Cortex of kidney (tissue), 1 donor: Measurements from ENCODE around the gene TMEM89.

Experiments
- DNase-seq: peaks from one replicate; lab custom pipeline; 2025; lab: John Stamatoyannopoulos, UW

TMEM89 gene

DNA sequence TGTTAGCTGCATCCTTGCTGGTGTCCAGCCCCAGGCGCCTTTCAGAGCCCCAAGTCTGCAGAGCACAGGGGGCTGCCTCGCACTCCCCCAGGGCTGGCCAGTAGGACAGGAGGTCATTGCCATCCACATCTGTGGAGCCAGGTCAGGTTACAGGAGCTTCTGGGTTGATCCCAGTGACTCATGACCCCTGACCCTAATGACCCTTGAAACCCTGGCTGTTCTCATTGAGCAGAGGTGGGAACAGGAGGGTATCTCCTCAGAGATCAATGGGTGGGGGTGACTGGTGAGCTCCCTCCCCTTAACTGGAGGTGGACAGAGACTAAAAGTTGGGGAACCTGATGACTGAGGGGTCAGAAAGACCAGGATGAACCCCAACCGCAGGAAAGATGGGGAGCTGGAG is 19.8 kb upstream of the TMEM89 start:
- DNase-seq, result no peak

DNA sequence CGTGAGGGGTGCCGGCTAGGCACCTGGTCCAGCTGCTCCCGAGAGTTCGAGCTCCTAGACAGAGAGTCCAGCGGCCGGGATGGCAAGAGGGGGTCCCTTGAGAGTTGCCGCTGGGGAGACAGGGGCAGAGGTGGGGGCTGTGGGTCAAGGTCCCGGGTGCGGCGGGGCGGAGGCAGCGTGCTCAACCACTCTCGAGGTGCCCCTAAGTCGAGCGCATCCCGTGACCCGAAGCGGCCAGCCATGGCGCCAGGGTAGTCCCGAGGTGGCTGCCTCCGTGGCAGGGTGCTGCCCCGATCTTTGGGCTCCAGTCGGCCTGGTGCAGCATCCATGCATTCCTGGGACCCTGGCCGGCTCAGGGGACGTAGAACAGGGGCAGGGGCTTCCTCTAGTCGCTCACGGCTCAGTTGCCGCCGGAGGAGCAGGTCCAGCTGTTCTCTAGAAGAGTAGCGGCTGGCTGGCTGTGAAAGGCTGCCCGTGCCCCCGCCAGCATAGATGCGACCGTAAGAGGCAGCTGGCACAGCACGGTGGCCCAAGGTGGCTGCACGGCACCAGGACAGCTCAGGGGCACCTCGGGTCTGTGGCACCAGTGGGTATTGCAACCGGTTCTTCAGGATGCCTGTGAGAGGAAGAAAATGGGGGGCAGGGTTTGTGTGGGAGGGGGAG is 18.5 kb upstream of the TMEM89 start:
- no peak for DNase-seq

DNA sequence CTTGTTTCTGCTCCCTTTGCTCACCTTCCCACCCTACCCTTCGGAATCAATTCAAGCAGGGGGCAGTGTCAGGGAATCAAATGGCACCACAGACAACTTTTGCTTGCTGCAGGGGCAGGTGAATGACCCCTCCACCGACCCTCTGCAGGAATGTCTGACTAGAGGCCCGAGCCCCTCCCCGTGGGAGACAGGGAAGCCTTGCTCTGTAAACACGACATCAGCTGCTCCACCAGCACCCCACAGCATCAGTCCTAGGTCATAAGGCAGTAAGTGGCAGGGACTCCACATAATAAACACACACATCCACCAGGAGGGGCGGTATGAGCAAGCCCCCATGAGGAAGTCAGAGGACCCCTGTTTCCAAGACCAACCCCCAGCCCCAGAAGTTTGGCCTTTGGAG is 15.7 kb upstream of the TMEM89 start:
- DNase-seq, result no peak

DNA sequence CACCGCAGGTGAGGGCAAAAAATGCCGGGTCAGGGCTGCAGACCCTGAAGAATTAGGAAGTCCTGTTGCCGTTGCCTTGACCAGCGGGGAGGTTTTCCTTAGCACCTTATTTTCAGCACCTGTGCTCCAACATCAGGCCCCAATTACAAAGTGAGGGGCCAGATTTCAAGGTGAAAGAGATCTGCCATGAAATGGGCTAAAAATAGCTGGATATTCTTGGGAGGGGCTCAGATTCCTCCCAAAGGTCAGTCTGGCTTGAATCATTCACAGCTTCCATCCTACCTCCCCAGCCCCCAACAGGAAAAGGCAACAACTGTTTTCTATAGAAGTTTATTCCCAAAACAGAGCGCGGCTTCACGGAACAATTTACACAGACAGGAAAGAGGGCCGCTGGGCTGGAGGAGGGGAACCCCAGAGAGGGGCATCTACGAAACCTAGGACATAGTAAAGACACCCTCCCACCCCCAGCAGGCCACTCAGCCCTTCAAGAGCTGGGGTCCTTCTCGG is 14.6 kb upstream of the TMEM89 start:
- DNase-seq, result no peak

DNA sequence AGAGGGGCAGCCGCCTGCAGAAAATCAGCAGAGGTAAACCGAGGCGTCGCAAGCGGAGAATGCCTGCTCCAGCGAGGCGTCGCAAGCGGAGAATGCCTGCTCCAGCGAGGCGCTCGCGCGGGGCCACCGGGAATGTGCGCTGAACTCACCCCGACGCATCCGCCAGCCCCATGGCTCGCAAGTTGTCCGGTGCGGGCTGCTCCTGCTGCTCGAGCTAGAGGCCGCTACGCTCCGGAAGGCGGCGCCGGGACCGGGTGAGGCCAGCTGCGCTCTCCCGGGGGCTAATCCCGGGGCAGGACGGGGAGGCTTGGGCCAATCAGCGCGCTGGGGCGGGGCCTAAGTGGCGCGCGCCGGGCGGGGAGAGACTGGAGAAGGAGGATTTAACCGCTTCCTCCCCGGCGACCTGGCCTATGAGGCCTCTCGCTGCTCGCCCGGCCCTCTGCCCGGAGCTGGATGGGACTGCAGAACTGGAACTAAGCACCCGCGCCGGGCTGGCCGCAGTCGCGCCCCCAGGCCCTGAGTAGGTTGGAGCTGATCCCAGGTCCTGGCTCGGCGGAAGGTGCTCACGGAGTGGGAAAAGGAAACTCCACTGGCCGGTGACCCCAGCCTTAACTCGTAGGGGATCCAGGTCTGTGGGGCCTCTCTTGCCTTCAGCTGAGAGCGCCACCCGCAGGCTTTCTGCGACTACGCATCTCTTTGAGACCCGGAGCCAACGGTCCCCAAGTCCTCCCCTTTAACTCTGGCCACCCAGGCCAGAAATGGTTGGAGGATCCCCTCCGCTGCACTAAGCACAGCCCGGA is 13.9 kb upstream of the TMEM89 start, which contains the start of gene SLC26A6:
SLC26A6 (minus strand) TSS at position 240 of the 800 bp plus-strand sequence; CDS start at position 172, 68 bp downstream.
- peak; percentile 66 for DNase-seq

DNA sequence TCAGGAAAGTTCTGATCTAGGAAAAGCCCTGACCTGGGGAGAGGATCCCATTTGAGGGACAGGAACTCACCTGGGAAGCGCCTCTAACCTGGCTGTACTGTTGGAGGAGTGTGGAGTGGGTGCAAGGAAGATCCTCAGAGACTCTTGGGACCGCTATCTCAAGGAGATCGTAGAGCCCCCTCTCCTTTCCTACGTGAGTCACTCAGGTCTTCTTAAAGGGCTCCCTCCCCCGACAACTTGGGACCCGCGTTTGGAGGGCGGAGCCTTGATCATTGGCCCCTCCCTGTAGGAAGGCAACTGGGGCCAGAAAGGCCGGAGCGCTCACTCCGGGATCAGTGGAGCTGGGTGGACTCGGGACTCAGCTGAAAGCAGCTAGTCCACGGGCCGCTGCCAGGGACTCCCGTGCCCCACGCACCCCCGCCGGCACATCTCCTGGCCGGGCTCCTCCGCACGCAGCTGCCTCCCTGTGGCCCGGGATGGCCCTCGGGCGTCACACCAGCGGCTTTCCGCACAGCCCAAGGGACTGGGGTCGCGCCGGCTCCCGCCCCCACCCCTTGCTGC is 13.2 kb upstream of the TMEM89 start:
- DNase-seq, result no peak

DNA sequence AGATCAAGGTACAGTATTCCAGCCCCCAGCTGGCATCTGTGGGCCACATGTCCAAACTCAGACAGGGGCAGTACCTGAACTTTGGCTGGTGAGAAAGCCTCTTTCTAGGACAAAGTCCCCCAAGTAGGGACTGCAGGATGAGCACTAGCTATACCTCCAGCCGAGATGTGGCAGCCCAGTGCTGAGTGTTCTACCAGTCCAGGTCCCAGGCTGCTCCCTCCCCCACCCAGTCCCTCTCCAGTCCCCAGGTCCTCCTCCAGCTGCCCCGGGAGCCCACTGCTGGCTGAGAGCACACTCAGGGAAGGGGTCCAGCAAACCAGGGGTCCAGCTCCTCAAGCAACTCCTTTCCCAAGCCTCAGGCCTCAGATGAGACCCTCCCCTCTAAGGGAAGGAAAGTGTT is 12.2 kb upstream of the TMEM89 start:
- no peak for DNase-seq

DNA sequence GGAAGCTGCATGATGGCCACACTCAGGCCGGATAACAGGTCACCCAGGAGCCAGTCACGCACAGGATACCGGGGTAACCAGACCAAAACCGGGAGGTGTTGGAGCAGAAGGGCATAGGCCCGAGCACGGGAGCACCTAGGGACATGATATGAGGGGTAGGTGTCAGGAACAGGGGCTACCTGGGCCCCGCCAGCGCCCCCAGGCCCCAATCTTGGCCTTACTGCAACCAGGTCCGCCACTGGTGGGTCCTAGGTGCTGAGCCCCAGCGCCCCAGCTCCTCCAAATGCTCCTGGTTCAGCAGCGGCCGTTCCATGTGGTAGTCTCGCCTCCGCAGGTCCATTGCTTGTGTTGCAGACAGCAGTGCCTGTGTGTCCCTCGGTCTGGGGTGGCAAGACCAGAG is 11.7 kb upstream of the TMEM89 start:
- no peak for DNase-seq

DNA sequence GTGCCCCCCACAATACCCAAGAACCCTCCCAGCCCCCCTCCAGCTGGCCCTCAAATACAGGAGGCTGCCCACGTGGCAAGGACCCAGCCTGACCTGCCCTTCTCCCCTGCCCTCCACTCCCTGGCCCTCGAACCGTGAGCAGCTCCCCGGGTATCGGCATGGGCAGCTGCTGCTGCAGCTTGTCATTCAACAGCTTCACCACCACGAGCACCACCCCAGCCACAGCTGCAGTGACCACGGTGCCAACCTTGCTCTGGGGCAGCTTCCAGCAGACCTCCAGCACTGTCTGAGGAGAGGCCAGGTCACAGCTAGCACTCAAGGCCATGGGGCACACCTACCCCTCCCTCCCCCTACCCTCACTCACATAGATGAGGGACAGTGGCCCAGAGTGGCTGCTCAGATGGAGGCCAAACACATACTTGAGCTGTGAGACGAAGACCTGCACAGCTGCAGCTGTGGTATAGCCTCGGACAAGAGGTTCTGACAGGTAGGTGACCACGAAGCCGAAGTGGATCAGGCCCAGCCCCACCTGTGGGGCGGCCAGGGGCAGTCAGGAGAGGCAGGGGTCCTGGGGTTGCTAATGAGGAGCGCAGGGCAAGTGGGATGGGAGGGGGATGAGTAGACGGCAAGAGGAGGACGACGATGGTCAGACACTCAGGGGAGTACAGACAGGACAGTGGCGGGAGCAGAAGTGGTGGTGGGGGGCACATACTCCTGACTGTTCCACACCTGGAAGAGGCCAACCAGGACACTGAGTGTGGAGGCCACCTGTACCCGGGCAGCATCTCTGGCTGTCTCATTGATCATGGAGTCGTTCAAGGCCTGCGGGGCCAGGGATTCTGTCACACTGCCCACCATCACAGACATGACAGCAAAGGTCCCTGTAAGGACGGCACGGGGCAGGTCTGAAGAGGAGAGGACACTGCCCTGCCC is 10.2 kb upstream of the TMEM89 start:
- DNase-seq, result no peak

DNA sequence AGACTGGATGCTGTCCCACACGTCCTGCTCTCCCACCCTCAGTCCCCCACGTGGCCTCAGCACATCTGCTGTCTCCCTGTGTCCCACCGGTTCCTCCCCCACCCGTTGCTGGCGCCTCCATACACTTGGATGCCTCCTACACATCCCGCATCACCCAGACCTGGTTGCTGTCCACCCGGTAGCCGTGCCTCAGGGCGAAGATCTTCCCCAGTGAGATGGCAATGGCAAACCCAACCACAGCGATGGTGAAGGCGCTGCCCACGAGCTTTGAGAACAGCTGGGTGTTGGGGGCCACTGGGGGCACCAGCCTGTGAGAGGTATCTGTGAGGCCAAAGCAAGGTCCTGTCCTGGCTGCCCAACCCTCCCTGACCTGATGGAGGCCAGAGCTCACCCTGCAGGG is 9.3 kb upstream of the TMEM89 start:
- DNase-seq, result no peak

DNA sequence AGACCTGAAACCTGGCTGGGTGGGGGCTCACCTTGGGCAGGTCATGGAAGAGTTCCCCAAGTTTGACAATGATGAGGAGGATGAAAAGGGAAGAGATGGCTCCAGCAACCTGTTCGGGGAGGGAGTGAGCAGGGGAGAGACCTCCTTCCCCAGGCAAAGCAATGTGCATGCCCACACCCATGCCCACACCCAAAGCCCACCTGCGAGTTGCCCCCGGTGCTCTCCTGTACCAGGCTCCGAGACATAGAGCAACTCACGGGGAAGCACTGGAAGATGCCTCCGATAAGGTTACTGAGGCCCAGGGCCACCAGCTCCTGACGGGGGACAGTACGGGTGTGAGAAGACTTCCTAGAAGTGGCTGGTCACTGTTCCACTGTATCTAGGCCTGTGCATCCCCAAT is 8.8 kb upstream of the TMEM89 start:
- DNase-seq, result no peak

DNA sequence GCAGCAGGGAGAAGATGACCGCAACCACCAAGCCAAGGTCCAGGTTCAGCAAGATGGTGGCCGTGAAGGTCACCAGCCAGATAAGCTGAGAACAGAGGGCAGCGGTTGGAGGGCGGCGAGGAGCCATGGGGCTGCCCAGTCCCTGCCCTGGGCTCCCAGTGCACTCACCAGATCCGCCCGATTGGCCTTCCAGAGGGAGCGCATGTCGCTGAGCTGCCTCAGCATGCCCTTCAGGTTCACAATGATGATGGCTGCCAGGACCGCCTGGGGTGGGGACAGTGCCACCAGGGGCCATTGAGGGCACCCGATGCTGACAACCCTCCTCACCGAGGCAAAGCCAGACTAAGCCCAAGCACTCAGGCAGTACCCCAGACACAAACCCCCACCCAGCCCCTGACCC is 8.3 kb upstream of the TMEM89 start:
- DNase-seq, result no peak

DNA sequence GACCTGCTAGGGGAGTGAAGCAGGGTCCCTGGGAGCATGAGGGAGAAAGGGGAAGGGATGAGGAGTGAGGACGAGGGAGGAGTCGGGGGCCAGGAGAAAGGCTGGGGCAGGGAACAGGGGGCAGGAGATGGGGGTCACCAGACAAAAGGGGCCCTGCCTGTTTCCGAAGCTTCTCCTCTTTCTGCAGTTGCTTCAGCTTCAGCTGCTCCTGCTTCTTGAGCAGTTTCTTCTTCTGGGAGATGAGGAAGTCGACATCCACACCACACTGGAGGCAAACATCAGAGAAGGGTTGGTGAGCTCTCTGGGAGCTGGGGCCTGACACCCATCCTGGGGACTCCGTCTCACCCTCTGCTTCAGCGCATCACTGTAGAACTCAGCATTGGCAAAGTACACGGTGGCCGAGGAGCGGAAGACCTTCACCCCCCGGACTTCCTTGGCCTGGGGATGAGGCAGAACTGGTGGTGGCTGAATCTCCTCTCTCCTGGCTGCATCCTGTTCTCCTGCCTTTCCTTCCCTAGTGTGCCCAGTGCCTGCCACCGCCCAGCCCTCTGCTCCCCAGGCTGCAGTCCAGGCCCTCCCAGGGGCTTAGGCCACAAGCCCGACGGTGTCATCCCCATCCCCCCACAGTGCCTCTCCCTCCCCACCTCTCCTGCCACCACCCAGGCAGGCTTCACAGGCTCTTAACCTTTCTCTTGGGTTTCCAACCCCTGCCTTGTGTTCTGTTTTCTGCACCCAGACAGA is 6.9 kb upstream of the TMEM89 start:
- no peak for DNase-seq

DNA sequence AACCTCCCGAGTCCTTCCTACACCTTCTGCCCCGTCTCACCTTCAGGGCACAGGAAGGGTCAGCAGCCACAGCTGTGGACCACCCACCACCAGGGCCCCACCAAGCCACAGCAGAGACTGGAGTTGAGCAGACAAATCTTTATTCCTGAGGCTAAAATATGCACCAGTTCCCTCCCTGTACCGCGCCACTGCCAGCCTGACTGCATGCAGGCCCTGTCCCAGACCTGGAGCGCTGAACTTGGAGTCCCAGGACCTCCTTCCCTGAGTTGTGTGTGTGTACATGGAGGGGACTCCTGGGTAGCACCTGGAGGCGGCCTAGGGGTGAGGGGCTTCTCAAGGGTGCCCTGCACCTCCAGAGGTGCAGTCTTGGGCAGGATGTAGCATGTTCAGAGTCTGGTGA is 4.0 kb upstream of the TMEM89 start:
- no peak for DNase-seq

DNA sequence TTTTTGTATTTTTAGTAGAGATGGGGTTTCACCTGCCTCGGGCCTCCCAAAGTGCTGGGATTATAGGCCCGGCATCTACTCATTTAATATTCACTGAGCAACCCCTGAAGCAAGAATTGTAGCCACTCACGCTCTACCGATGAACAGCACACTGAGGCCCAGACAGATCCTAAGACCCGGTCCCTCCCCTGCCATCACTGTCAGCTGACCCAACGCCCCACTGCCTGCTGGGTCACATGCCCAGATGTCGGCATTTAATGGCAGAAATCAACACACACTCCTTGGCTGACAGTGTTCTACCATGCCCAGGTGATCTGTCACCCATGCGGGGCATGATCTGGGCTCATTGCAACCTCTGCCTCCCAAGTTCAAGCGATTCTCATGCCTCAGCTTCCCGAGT is 3.2 kb upstream of the TMEM89 start:
- no peak for DNase-seq

DNA sequence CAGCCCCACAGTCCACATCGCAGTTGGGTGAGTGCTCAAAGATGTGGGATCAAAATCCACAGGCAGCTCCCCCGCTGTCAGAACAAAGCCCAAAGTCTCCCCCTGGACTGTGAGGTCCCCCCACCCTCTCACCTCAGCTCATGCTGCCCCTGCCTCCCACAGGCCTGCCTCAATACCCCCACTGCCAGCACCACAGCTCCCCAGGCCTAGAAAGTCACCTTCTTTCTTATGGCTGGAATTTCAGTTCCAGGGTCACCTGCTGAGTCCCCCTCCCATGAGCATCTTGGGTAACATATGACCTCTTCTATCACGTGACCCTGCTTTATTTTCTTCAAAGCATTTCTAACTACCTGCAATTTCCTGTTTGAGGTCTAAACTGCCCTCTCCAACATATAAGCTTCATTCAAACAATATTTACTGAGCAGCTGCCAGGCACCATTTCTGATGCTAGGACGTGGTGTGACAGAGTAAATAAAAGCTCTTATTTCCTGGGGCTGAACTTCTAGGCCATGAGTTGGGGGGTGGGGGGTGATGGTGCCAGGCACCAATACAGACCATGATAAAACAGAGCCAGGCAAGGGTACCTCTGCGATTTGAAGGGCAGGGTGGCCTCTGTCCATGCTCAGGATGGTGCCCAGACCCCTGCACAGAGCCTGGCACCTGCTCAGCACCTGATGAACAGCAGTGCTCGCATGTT is 2.4 kb upstream of the TMEM89 start:
- no peak for DNase-seq

DNA sequence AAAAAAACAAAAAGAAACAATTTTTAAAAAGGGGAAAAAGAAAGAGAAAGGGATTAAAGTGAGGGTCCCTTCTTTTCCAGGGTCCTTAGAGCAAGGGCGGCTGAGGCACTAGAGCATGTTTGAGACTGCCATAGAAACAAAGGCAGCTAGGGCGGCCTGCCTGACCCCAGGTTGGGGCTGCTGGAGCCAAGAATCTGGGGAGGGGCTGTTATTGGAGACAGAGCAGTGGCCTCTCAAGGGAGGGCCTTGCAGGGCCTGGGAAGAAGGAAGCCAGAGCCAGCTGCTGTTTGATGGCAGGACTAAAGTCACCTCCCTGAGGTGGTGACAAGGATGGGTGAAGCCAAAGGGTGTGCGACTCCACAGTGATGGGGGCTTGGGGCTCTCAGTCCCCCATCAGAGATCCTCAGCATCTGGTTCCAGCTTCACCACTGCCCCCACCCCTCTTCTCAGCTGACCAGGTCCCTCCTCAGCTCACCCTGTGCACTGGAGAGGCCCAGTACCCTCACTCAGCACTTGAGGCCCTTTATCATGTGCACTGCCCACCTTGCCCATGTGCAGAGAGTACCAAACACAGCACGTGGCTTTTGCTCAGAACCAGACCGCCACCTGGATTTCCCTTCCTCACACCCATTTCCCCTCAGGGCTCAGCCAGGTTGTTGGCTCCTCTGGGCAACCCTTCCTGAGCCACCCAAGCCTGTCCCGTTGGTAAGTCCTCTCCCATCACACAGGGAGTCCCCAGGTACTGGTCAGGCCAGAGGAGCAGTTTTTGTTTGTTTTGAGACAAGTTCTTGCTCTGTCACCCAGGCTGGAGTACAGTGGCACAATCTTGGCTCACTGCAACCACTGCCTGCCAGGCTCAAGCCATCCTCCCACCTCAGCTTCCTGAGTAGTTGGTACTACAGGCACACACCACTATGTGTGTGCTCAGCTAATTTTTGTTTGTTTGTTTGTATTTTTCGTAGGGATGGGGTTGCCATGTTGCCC is 1.7 kb downstream of the TMEM89 start:
- no peak for DNase-seq

DNA sequence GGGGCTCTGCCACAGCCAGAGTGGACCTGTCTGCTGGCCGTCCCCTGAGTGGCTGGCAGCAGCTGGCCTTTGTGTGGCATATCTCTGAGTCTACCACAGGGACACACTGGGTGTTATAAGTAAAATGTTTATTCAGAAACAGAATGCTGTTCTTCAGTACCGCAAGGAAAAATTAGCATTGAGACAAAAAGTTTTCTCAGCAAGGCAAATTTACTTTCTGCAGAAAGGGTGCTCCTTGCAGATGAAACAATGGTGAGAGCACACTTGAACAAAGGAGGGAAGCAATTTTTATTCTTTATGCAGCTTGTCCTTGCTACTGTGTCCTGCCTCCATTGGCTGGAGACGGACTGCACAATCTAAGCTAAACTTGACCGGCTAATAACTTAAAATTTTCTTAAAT is 4.0 kb downstream of the TMEM89 start:
- no peak for DNase-seq

DNA sequence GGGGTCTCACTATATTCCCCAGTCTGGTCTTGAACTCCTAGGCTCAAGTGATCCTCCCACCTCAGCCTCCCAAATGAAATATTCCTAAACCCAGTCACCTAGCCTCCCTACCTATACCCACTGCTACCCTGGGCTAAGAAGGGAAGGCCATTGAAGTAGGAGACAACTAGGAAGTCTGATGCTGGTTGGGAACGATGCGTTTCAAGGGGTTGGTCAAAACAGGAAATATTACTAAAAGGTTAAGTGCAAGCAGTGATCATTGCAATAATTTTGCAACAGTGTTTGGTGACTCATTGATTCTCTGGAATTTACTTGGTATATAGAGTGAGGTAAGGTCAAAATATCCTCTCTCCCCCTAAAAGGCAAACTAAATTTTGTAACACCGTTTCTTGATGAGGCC is 7.5 kb downstream of the TMEM89 start:
- DNase-seq, result no peak
